Spleen (tissue), 11 donors: ENCODE results near the gene PRKG1. TPM values are rescaled to one million over a fixed set of nuclear protein-coding genes. Genes with fewer than 3 reads are reported as not detected.

Experiments used
- DNase-seq: peaks from one replicate; pipeline ENCODE4 v3.0.0-alpha.2; 2020
- H3K27ac ChIP-seq, 8 donors: fragments of 200-600 bp; sonication (generic) in 7 of 8; 1 replicate in 4 of 8; 2 replicates in 4 of 8; pipeline versions ENCODE4 v1.5.0 to v1.8.0; 2016 to 2021; ENCODE audit warnings: inconsistent platforms in 4 of 8, mild to moderate bottlenecking in 4 of 8, moderate library complexity in 1 of 8
- H3K27me3 ChIP-seq, 7 donors: fragments of 200-600 bp; sonication (generic) in 6 of 7; replicated peaks in 1 of 7; 1 replicate in 4 of 7; 2 replicates in 3 of 7; pipeline versions ENCODE4 v1.5.0 to v1.8.0; 2016 to 2021; ENCODE audit warnings: inconsistent platforms in 3 of 7, mild to moderate bottlenecking in 1 of 7
- H3K36me3 ChIP-seq, 6 donors: fragments of 200-600 bp; sonication (generic) in 5 of 6; 1 replicate in 4 of 6; 2 replicates in 2 of 6; pipeline versions ENCODE4 v1.5.0 to v1.8.0; 2016 to 2021; ENCODE audit warnings: inconsistent platforms in 2 of 6
- H3K4me1 ChIP-seq, 6 donors: fragments of 200-600 bp; sonication (generic) in 5 of 6; 1 replicate in 3 of 6; 2 replicates in 3 of 6; pipeline versions ENCODE4 v1.5.0 to v1.8.0; 2016 to 2021; ENCODE audit warnings: inconsistent platforms in 3 of 6
- H3K4me3 ChIP-seq, 8 donors: fragments of 200-600 bp; sonication (generic) in 7 of 8; 1 replicate in 4 of 8; 2 replicates in 4 of 8; pipeline versions ENCODE4 v1.5.0 to v1.8.0; 2016 to 2021; ENCODE audit warnings: inconsistent platforms in 4 of 8, mild to moderate bottlenecking in 4 of 8, moderate library complexity in 2 of 8
- H3K9me3 ChIP-seq, 8 donors: fragments of 200-600 bp; sonication (generic) in 7 of 8; 1 replicate in 4 of 8; 2 replicates in 4 of 8; pipeline versions ENCODE4 v1.5.0 to v1.8.0; 2016 to 2021; ENCODE audit warnings: inconsistent platforms in 4 of 8
- POLR2A ChIP-seq, 3 donors: fragments of 450-650 bp; IDR thresholded peaks; one replicate each; pipeline ENCODE4 v1.5.1; 2017; ENCODE audit warnings: antibody characterized with exemption in 3 of 3, mild to moderate bottlenecking in 1 of 3
- POLR2AphosphoS5 ChIP-seq, 3 donors: sonication (generic); formaldehyde crosslinking; IDR thresholded peaks; one replicate each; pipeline ENCODE4 v1.5.1; 2017; ENCODE audit warnings: antibody characterized with exemption in 3 of 3
- WGBS, 5 donors: extraction: QIAGEN DNeasy Blood & Tissue Kit in 3 of 5; methylation state at CpG; one replicate each; pipeline versions ENCODE4 v1.1.5 to v1.1.7; 2013 to 2018; 5-methylcytosine and 5-hydroxymethylcytosine counted together
- intact Hi-C: fragments of 100-400 bp; cut with DNase I; formaldehyde crosslinking; loops from one replicate; pipeline ENCODE4 v1.15.0; 2023; ENCODE audit warnings: low total_unique reads
- polyA plus RNA-seq, 3 donors: library from polyadenylated mRNA; stranded (reverse); fragments of 200-250 nt; gene quantifications; one replicate each; pipeline ENCODE4 v1.2.1, GENCODE V29; 2013
- total RNA-seq, 7 donors: library from RNA; depleted of rRNA in 3 of 7; stranded (reverse); fragments of >200 nt in 3 of 7; fragmentation: NEBNext Ultra II Directional in 4 of 7; extraction: Animal tissue kit (Norgen Biotek cat#: 25700) in 4 of 7; gene quantifications; one replicate each; pipeline versions ENCODE4 v1.1.0 to v1.2.1, GENCODE V29; 2016 to 2021
- TF ChIP-seq, protein P1 (sequence below), 11 experiments: fragments of 200-600 bp in 7 of 11; fragments of 450-650 bp in 4 of 11; sonication (generic) in 4 of 11; IDR thresholded peaks in 8 of 11; conservative IDR thresholded peaks in 3 of 11; 1 replicate in 7 of 11; 2 replicates in 4 of 11; pipeline versions ENCODE4 v1.4.0 to v1.8.0; 2016 to 2021; ENCODE audit warnings: antibody characterized with exemption in 11 of 11, inconsistent platforms in 4 of 11, mild to moderate bottlenecking in 1 of 11
- donor health status: healthy with polysubstance abuse.
- donor health status: DM: no; HTN: no; CAD: no; lungs with moderate emphysema.
- donor health status: DM: no; HTN: no; CAD: no.
- donor health status: Bipolar disorder and iron deficiency.
- donor health status: healthy.
- donor health status: DM: no; HTN: no; CAD: no.
- donor health status: DM: yes; HTN: yes; CAD: no.

The PRKG1 gene
- total and polyA plus RNA-seq, 10 donors = 0.65 to 10.5 (median 7.2) TPM

DNA sequence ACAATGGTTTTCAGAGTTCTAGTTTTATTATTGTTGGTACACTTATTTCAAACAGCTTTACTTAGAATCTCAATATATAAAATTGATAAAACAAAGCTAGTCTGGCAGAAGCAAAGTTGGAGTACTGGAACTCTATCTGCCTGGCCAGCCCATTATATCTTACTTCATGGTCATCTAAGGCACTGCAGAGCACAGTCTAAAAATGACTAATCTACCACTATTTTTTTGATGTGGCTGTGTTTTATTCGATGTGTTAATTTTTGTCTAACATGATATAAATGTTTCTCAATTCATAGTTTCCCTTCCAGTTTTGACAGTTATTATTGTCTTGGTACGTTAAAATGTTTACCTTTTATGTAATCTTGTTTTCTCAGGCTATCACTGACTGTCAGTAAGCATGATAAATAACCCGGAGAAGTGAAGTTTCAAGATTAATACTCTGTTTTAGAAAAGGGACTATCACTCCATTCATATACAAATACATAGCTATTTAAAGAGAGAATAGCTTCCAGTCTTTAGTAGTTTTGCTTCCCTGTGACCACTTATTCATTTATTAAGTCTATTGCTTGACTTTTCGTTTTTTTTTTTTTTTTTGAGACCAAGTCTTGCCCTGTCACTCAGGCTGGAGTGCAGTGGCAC is 685.7 kb downstream of the PRKG1 start:
- intact Hi-C loops = no loop called here

DNA sequence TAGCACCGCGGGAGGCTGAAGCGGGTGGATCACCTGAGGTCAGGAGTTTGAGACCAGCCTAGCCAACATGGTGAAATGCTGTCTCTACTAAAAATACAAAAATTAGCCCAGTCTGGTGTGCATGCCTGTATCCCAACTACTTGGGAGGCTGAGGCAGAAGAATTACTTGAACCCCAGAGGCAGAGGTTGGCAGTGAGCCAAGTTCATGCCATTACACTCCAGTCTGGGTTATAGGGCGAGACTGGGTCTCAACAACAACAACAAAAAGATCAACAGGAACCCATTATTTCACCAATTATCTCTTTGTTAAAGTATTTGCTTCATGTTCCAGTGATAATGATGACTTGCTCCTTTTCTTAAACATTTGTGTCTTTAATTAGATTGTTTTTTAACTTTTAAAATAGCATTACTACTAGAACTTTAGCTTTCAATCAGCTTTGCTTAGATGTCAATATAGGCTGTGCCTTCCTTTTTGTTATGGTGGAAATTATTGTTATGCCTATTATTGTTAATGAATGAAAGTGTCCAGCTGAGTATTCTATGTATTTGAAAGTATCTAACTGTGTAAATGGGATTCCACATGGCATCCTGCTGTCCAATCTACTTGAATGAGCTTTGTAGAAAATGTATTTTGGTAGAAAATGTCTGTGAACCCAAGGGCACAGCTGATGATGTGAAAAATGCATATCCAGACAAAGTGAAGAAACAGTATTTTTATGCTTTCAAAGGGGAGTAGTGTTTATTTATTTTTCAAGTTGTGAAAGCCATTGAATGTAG is 686.8 kb downstream of the PRKG1 start:
- Histone ChIP-seq H3K4me3 (no peak overlapping the region), H3K4me1 (no peaks in the 10 kb centered on the region), H3K9me3 (peaks cover 0 to 7% (median 1%) of the 10 kb centered on the region in 8 donors), H3K27ac (no peak overlapping the region), H3K27me3 (no peaks in the 10 kb centered on the region), H3K36me3 (no peaks in the 10 kb centered on the region)
- TF ChIP-seq POLR2A (IDR thresholded peaks at IDR 0.05) = no peak
- TF ChIP-seq, protein P1, sequence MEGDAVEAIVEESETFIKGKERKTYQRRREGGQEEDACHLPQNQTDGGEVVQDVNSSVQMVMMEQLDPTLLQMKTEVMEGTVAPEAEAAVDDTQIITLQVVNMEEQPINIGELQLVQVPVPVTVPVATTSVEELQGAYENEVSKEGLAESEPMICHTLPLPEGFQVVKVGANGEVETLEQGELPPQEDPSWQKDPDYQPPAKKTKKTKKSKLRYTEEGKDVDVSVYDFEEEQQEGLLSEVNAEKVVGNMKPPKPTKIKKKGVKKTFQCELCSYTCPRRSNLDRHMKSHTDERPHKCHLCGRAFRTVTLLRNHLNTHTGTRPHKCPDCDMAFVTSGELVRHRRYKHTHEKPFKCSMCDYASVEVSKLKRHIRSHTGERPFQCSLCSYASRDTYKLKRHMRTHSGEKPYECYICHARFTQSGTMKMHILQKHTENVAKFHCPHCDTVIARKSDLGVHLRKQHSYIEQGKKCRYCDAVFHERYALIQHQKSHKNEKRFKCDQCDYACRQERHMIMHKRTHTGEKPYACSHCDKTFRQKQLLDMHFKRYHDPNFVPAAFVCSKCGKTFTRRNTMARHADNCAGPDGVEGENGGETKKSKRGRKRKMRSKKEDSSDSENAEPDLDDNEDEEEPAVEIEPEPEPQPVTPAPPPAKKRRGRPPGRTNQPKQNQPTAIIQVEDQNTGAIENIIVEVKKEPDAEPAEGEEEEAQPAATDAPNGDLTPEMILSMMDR (IDR thresholded peaks at IDR 0.05 in 8 of 11, conservative IDR thresholded peaks at IDR 0.05 in 3 of 11) = no peak
- TF ChIP-seq POLR2AphosphoS5 (IDR thresholded peaks at IDR 0.05) = no peak
- intact Hi-C loops = no loop called here
- WGBS, 5 donors = 90 to 97% (median 95%) methylated on average over 4 of the region's 4 CpGs
- DNase-seq = no peak

More for the DNA sequence above, 685.7 kb downstream of the PRKG1 start:
- TF ChIP-seq POLR2A (IDR thresholded peaks at IDR 0.05) = no peak
- H3K36me3 ChIP-seq = no peaks in the 10 kb centered on the region
- H3K9me3 ChIP-seq = peaks cover 0 to 4% (median 0%) of the 10 kb centered on the region in 8 donors
- H3K27me3 ChIP-seq = no peaks in the 10 kb centered on the region
- 26 to 56% (median 44%) methylated on average over 4 of the region's 4 CpGs for WGBS, 5 donors
- no peak for DNase-seq
- no peaks in the 10 kb centered on the region for H3K4me1 ChIP-seq
- no peak overlapping the region for H3K4me3 ChIP-seq
- no peak overlapping the region for H3K27ac ChIP-seq

DNA sequence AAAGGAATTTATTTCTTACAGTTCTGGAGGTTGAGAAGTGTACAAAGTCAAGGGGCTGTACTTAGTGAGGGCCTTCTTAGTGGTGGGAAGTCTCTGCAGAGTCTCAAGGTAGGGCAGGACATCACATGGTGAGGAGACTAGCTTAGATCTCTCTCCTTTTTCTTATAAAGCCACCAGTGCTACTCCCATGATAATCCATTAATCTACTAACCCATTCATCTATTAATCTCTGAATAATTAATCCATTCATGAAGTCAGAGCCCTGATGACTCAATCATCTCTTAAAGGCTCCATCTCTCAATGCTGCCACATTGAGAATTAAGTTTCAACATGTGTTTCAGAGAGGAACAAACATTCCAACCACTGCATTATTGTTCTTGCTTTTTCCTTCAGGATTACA is 689.5 kb downstream of the PRKG1 start:
- TF ChIP-seq POLR2A (IDR thresholded peaks at IDR 0.05) = no peak
- TF ChIP-seq, protein P1 (IDR thresholded peaks at IDR 0.05 in 8 of 11, conservative IDR thresholded peaks at IDR 0.05 in 3 of 11) = no peak
- no peak for TF ChIP-seq POLR2AphosphoS5 (IDR thresholded peaks at IDR 0.05)
- H3K36me3 ChIP-seq = no peaks in the 10 kb centered on the region
- no peaks in the 10 kb centered on the region for H3K27me3 ChIP-seq
- no peak overlapping the region for H3K27ac ChIP-seq
- H3K9me3 ChIP-seq = peaks cover 0 to 15% (median 2%) of the 10 kb centered on the region in 8 donors
- DNase-seq = no peak
- no peaks in the 10 kb centered on the region for H3K4me1 ChIP-seq
- intact Hi-C loops = no loop called here
- no peak overlapping the region for H3K4me3 ChIP-seq

DNA sequence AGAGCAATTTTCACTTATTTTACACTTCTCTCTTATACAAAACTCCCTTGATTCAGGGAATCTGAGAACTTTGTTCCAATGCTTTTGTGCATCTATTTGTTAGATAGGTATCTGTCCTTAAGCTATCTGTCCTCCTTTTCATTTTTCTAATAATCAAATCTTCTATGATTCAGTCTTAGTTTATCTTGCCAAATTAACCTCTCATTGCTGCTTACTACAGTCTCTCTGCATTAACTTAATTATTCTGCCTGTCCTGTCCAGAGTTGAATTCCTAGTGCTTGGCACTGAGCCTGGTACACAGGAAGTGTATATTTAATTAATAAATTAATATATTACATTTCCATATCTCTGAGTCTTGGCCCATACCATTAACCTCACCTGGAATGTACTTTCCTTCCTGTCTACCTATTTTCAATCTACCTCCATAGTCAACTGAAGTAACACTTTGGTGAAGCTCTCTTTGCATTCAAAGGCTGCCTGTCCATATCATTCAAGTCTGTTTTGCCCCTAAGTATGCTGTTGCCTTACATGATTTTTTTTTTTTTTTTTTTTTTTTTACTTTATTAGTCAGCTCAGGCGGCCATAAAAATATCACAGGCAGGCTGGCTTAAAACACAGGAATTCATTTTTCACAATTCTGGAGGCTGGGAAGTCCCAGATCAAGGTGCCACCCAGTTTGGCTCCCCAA is 691.1 kb downstream of the PRKG1 start:
- 74 to 93% (median 87%) methylated on average over 1 of the region's 1 CpG for WGBS, 5 donors
- intact Hi-C loops = no loop called here
- TF ChIP-seq POLR2A (IDR thresholded peaks at IDR 0.05) (no peak), POLR2AphosphoS5 (IDR thresholded peaks at IDR 0.05) (no peak)
- TF ChIP-seq, protein P1 (IDR thresholded peaks at IDR 0.05 in 8 of 11, conservative IDR thresholded peaks at IDR 0.05 in 3 of 11) = no peak
- Histone ChIP-seq H3K27ac (no peak overlapping the region), H3K27me3 (no peaks in the 10 kb centered on the region), H3K9me3 (peaks cover 0 to 11% (median 0%) of the 10 kb centered on the region in 8 donors), H3K4me3 (no peak overlapping the region), H3K36me3 (no peaks in the 10 kb centered on the region), H3K4me1 (no peaks in the 10 kb centered on the region)
- DNase-seq = no peak
